ENCODE measurements around the gene CDH4.

CDH4 gene

DNA sequence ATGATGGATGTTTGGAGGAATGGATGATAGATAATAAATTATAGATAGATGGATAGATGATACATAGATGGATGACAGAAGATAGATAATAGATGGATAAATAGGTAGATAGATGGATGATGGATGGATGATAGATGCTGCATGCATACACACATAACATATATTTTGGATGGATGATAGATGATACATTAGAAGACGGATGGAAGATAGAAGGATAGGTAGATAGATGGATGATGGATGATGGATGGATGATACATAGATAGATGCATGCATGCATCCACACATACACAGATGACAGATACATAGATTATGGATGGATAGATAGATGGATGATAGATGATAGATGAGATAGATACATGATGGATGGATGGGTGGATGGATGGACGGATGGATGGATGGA, 425.9 kb downstream of the CDH4 start:
- TF ChIP-seq, protein P1, sequence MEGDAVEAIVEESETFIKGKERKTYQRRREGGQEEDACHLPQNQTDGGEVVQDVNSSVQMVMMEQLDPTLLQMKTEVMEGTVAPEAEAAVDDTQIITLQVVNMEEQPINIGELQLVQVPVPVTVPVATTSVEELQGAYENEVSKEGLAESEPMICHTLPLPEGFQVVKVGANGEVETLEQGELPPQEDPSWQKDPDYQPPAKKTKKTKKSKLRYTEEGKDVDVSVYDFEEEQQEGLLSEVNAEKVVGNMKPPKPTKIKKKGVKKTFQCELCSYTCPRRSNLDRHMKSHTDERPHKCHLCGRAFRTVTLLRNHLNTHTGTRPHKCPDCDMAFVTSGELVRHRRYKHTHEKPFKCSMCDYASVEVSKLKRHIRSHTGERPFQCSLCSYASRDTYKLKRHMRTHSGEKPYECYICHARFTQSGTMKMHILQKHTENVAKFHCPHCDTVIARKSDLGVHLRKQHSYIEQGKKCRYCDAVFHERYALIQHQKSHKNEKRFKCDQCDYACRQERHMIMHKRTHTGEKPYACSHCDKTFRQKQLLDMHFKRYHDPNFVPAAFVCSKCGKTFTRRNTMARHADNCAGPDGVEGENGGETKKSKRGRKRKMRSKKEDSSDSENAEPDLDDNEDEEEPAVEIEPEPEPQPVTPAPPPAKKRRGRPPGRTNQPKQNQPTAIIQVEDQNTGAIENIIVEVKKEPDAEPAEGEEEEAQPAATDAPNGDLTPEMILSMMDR (conservative IDR thresholded peaks at IDR 0.05; ENCODE audit: low read depth), result no peak
- no peak overlapping the region for H3K27ac ChIP-seq
- DNase-seq (ENCODE audit: low spot score), result no peak
- CTCF ChIA-PET, result no interaction called here
- POLR2A ChIA-PET (ENCODE audit: low non-redundant PET), result no interaction called here

DNA sequence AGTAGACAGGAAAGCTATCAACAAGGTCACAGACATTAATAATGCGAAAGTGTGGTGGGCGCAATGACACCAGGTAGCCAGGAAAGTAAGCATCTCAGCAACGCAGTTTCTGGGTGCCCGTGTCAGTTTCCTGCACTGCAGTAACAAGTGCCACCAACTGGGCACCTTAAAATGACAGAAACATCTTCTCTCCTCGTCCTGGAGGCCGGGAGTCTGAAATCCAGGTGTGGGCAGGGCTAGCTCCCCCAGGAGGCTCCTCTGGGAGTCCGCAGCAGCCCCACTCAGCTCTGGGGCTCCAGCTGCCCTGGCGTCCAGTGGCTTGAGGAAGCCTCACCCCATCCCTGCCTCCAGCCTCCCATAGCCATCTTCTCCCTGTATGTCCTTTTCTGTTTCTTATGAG, 426.4 kb downstream of the CDH4 start:
- ChIA-PET POLR2A (ENCODE audit: low non-redundant PET) (no interaction called here), CTCF (no interaction called here)
- TF ChIP-seq, protein P1 (conservative IDR thresholded peaks at IDR 0.05; ENCODE audit: low read depth), result no peak
- no peak overlapping the region for H3K27ac ChIP-seq
- DNase-seq (ENCODE audit: low spot score), result no peak

DNA sequence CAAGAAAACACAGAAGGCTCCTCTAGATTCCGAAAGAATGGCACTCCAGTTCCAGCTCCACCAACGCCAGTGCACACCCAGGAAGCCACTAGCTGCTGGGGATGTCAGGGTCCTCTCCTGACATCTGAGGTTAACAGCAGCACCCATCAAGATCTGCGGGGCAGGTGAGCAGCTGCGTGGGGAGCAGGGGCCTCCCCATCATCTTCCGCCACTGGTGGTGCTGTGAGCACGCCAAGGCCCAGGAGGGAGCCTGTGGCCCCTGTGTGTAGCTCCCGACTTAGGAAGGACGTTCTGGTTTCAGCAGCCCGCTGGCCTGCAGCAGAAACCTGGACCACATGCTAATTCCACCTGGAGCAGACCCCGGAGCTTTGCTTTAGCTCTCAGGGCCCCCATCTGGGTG, 427.4 kb downstream of the CDH4 start:
- no peak for DNase-seq (ENCODE audit: low spot score)
- no peak overlapping the region for H3K27ac ChIP-seq
- TF ChIP-seq, protein P1 (conservative IDR thresholded peaks at IDR 0.05; ENCODE audit: low read depth), result no peak
- POLR2A ChIA-PET (ENCODE audit: low non-redundant PET), result no interaction called here
- CTCF ChIA-PET, result no interaction called here

DNA sequence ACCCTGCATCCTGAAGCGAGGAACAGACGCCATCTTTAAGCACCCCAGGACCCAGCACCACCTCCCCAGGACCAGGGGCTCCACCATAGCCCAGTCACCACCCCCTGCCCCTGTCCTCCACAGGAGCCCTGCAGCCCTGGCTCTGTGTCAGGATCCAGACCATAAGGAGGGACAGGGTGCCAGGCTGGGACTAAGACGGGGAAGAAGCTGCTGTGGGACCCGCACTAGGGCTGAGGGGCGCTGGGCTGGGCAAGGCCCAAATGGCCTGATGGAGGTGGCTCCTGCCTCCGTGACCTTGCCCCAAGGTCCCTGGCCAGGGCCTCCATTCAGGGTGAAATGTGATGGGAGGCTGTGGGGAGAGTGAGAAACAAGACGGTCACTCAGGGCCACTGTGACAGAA, 428.0 kb downstream of the CDH4 start:
- ChIA-PET CTCF (no interaction called here), POLR2A (ENCODE audit: low non-redundant PET) (no interaction called here)
- TF ChIP-seq, protein P1 (conservative IDR thresholded peaks at IDR 0.05; ENCODE audit: low read depth), result no peak
- H3K27ac ChIP-seq, result no peak overlapping the region
- no peak for DNase-seq (ENCODE audit: low spot score)

DNA sequence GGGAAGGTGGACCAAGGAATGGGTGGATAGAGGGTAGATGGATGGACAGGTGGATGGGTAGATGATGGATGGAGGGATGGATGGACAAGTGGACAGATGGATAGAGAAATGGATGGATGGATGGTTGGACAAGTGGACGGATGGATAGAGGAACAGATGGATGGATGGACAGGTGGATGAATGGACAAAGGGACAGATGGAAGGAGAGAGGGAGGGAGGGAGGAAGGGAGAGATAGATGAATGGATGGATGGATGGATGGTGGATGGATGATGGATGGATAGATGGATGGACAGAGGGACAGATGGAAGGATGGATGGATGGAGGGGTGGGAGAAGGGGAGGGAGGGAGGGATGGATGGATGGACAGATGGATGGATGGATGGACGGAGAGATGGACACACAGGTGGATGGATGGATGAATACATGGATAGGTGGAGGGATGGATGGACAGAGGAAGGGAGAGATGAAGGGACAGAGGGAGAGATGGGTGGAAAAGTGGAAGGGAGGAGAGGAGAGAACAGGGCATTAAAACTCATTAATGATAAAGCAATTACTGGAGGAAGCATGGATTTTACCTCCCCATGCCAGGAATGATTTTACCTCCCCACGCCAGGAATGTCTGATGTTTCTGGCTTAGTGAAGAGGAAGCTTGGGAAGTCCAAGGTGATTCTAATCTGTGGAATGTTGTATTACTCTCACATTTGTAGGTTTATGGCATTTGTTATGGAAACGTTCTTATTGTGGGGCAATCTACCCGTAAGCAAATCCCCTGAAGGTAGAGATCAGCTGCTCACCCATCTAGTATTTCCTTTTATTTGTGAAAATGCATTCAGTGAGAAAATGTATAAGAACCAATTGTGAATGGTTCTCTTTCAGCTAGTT, 430.3 kb downstream of the CDH4 start:
- H3K27ac ChIP-seq, result no peak overlapping the region; the same call in 1 of the 2 replicates
- TF ChIP-seq, protein P1 (conservative IDR thresholded peaks at IDR 0.05; ENCODE audit: low read depth), result no peak
- CTCF ChIA-PET, result no interaction called here
- POLR2A ChIA-PET (ENCODE audit: low non-redundant PET), result no interaction called here
- DNase-seq (ENCODE audit: low spot score), result peak; percentile 73

DNA sequence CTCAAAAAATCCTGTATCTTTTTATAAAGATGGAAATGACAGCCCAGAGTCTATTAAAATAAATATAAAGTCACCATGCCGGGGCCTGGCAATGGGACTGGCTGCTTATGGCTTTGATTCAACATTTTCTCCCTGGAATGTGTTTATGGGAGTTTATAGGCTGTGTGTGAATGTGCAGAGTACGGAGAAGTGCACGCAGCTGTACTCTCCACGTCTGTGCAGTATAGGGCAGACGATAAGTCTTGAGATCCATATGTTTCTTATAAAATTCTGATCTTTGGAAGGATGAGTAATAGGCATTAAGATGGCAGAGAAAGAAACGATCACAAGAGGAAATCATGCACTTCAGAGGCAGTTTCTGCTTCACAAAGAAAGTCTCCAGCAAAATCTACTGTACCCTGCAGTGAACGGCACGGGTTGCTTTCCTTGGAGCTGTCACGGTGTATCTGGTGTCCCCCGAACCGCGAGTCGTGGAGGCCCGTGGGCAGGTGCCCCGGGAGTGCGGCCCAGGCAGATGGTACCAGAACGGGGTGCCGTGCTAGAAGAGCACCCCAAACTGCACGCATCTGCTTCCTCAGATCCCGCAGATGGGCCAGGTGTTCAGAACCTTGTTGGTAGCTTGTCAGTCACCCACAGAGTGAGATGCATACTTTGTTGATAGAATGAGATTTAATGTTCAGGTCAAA, 431.1 kb downstream of the CDH4 start:
- POLR2A ChIA-PET (ENCODE audit: low non-redundant PET), result no interaction called here
- peak overlapping the region; percentile 73 for H3K27ac ChIP-seq
- no peak for DNase-seq (ENCODE audit: low spot score)
- CTCF ChIA-PET, result interaction anchor here (0.8 to 1.0 kb wide), 2 partner anchors 12 to 213 kb away, joined by 3 to 4 read pairs; no protein-coding TSS in a partner anchor
- TF ChIP-seq, protein P1 (conservative IDR thresholded peaks at IDR 0.05; ENCODE audit: low read depth), result no peak
